Keratinocyte (primary cell): ENCODE data around the gene CDHR2. TPM values are rescaled to one million over a fixed set of nuclear protein-coding genes. Genes with fewer than 3 reads are reported as not detected.

Experiments used
- DNase-seq: peaks from one replicate; pipeline ENCODE4 v3.0.0-alpha.2; 2011; ENCODE audit warnings: low read depth, missing footprints, low spot score
- FAIRE-seq: peaks from 2 replicates; lab custom pipeline; 2011; peaks lifted over from hg19 to GRCh38; lab: Jason Lieb, UNC
- H2AFZ ChIP-seq: 2 replicates; pipeline ENCODE4 v1.6.0; 2012; ENCODE audit warnings: low read length, control low read depth, inconsistent platforms; ENCODE audit not compliant: control insufficient read depth
- H3K27ac ChIP-seq: 2 replicates; pipeline ENCODE4 v1.5.1; 2011; ENCODE audit warnings: low read length; ENCODE audit not compliant: control insufficient read depth, insufficient read depth
- H3K27me3 ChIP-seq: 3 replicates; pipeline ENCODE4 v1.6.0; 2011; ENCODE audit warnings: low read length; ENCODE audit not compliant: control insufficient read depth, insufficient read depth; ENCODE audit errors: extremely low read depth
- H3K36me3 ChIP-seq, 2 experiments: 2 replicates in 1 of 2; 3 replicates in 1 of 2; pipeline ENCODE4 v1.5.1; 2011; ENCODE audit warnings: low read length in 2 of 2, mild to moderate bottlenecking in 1 of 2; ENCODE audit not compliant: control insufficient read depth in 2 of 2, insufficient read depth in 2 of 2; ENCODE audit errors: extremely low read depth in 1 of 2
- H3K4me1 ChIP-seq: 3 replicates; pipeline ENCODE4 v1.5.1; 2011; ENCODE audit warnings: low read length; ENCODE audit not compliant: control insufficient read depth, insufficient read depth; ENCODE audit errors: extremely low read depth
- H3K4me2 ChIP-seq: 3 replicates; pipeline ENCODE4 v1.6.0; 2011; ENCODE audit warnings: low read depth, low read length; ENCODE audit not compliant: control insufficient read depth, insufficient read depth; ENCODE audit errors: extremely low read depth
- H3K4me3 ChIP-seq, 3 experiments: fragments of 200-600 bp in 1 of 3; sonication (generic) in 1 of 3; 2 replicates in 2 of 3; 3 replicates in 1 of 3; pipeline ENCODE4 v1.5.1; 2011 to 2016; ENCODE audit warnings: low read length in 3 of 3, mild to moderate bottlenecking in 3 of 3, control low read depth in 2 of 3, inconsistent platforms in 1 of 3, low read depth in 1 of 3, mixed read lengths in 1 of 3, mixed run types in 1 of 3, moderate library complexity in 1 of 3; ENCODE audit not compliant: control insufficient read depth in 2 of 3, insufficient read depth in 2 of 3; ENCODE audit errors: extremely low read depth in 1 of 3
- H3K79me2 ChIP-seq: 2 replicates; pipeline ENCODE4 v1.6.0; 2012; ENCODE audit warnings: low read length; ENCODE audit not compliant: control insufficient read depth, insufficient read depth
- H3K9ac ChIP-seq: 3 replicates; pipeline ENCODE4 v1.6.0; 2011; ENCODE audit warnings: low read length; ENCODE audit not compliant: control insufficient read depth, insufficient read depth; ENCODE audit errors: extremely low read depth
- H3K9me1 ChIP-seq: 3 replicates; pipeline ENCODE4 v1.6.0; 2011; ENCODE audit warnings: low read length; ENCODE audit not compliant: control insufficient read depth, insufficient read depth; ENCODE audit errors: extremely low read depth
- H3K9me3 ChIP-seq: 2 replicates; pipeline ENCODE4 v1.5.1; 2012; ENCODE audit warnings: low read depth, low read length; ENCODE audit not compliant: control insufficient read depth
- H4K20me1 ChIP-seq: 3 replicates; pipeline ENCODE4 v1.6.0; 2011; ENCODE audit warnings: low read length; ENCODE audit not compliant: control insufficient read depth, insufficient read depth; ENCODE audit errors: extremely low read depth
- CTCF ChIP-seq, 3 experiments: IDR thresholded peaks in 1 of 3; conservative IDR thresholded peaks in 1 of 3; optimal IDR thresholded peaks in 1 of 3; 2 replicates in 2 of 3; 3 replicates in 1 of 3; pipeline versions ENCODE3 to v1.5.1; 2011; ENCODE audit warnings: low read length in 3 of 3, mild to moderate bottlenecking in 3 of 3, moderate library complexity in 2 of 3, control low read depth in 1 of 3, inconsistent platforms in 1 of 3; ENCODE audit not compliant: insufficient read depth in 2 of 3; ENCODE audit errors: extremely low read depth in 1 of 3
- EZH2 ChIP-seq: IDR thresholded peaks from one replicate; pipeline ENCODE4 v1.6.1; 2012; ENCODE audit warnings: inconsistent platforms, mild to moderate bottlenecking, low read length, moderate library complexity
- dilution Hi-C: fragments of 300-500 bp; cut with MboI; formaldehyde crosslinking; loops from one replicate; pipeline ENCODE4 v1.7.0; 2020; ENCODE audit warnings: low sequenced_read_pairs; ENCODE audit not compliant: extremely low pct_ligation_motif_present
- polyA plus RNA-seq, 5 experiments: library from polyadenylated mRNA; depleted of rRNA in 3 of 5; stranded (reverse) in 3 of 5; stranded (forward) in 1 of 5; unstranded in 1 of 5; fragments of >200 nt; gene quantifications; 1 replicate in 1 of 5; 2 replicates in 3 of 5; 3 replicates in 1 of 5; pipeline versions ENCODE4 v1.2.1 to v1.2.3, GENCODE V29; 2011 to 2012; ENCODE audit warnings: missing spikeins in 2 of 5, low read depth in 1 of 5, low replicate concordance in 1 of 5

Gene CDHR2
- polyA plus RNA-seq, 1 donor (not counting 4 experiments of a cell fraction or from before 2014, with no cell fraction given), result not detected

GRCh38 chr5:176639981-176640380 is 90.8 kb downstream of the CDHR2 start:
- no peak overlapping the region for H3K4me3 ChIP-seq
- H3K9me1 ChIP-seq, result no peaks in the 10 kb centered on the region
- H3K9me3 ChIP-seq, result no peaks in the 10 kb centered on the region
- no peak overlapping the region for H2AFZ ChIP-seq
- no peak for DNase-seq
- no peak for TF ChIP-seq EZH2
- TF ChIP-seq CTCF (optimal IDR thresholded peaks at IDR 0.05 in 1 of 3, IDR thresholded peaks at IDR 0.05 in 1 of 3, conservative IDR thresholded peaks at IDR 0.05 in 1 of 3; ENCODE audit: extremely low read depth in 1 of 3, insufficient read depth in 2 of 3, low read length in 3 of 3), result no peak
- no peak overlapping the region for H3K4me2 ChIP-seq
- no peaks in the 10 kb centered on the region for H3K4me1 ChIP-seq
- H3K9ac ChIP-seq, result no peak overlapping the region
- H3K36me3 ChIP-seq, result no peaks in the 10 kb centered on the region
- FAIRE-seq, result no peak
- H4K20me1 ChIP-seq, result no peaks in the 10 kb centered on the region
- H3K27me3 ChIP-seq, result no peaks in the 10 kb centered on the region
- H3K27ac ChIP-seq, result no peak overlapping the region
- dilution Hi-C loops, result no loop called here
- no peaks in the 10 kb centered on the region for H3K79me2 ChIP-seq

GRCh38 chr5:176640616-176641015 is 91.5 kb downstream of the CDHR2 start:
- Histone ChIP-seq H3K9ac (no peak overlapping the region), H3K27me3 (no peaks in the 10 kb centered on the region), H3K9me1 (no peaks in the 10 kb centered on the region), H3K27ac (no peak overlapping the region), H3K4me1 (no peaks in the 10 kb centered on the region), H4K20me1 (no peaks in the 10 kb centered on the region), H3K36me3 (no peaks in the 10 kb centered on the region), H2AFZ (no peak overlapping the region), H3K9me3 (no peaks in the 10 kb centered on the region), H3K79me2 (no peaks in the 10 kb centered on the region), H3K4me3 (no peak overlapping the region), H3K4me2 (no peak overlapping the region)
- no peak for TF ChIP-seq CTCF (optimal IDR thresholded peaks at IDR 0.05 in 1 of 3, IDR thresholded peaks at IDR 0.05 in 1 of 3, conservative IDR thresholded peaks at IDR 0.05 in 1 of 3; ENCODE audit: extremely low read depth in 1 of 3, insufficient read depth in 2 of 3, low read length in 3 of 3)
- TF ChIP-seq EZH2, result no peak
- dilution Hi-C loops, result no loop called here
- DNase-seq (no peak), FAIRE-seq (no peak)
